Measurements from ENCODE around the gene DHRS12.

Gene DHRS12

DNA sequence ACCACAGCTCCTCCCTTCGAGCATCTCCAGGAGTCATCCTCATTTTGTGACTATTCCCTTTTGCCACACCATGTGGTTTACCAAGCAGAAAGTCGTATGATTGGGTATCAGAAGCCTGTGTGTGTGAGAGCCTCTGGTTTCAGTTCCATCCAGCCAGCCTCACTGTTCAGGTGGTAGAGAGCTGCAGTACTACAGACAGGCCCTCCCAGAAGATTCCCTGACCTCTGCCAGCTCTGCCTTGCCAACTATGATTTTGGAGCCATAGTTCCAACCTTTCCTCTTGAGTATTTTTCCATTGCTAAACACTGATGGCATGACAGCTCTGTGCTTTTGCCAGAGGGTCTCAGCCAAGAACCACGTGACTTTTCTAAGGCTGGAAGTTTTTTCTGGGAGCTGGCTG is 82.5 kb downstream of the DHRS12 start:
- no peak for DNase-seq

DNA sequence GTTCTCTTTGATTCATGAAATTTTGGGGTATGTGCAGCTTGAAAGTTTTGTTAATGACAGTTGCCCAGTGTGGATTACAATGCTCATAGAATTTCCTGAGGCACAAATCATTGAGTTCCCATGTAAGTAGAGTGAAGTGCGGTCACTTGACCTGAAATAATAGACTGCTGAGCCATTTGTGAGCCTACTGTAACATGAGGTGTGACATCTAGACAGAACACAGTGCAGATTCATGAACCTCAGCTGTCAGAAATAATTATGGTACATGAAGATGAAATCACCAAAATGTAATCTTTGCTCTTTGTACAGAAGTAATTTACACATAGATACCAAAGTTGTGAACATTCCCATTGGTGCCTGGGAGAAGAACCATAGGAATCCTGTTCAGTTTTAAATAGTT is 84.6 kb downstream of the DHRS12 start:
- no peak for DNase-seq

Measured in fibroblast of skin of right biceps (primary cell).